Colonic mucosa (tissue), 4 donors: ENCODE results near the gene EXOC2. TPM values are rescaled to one million over a fixed set of nuclear protein-coding genes. Genes with fewer than 3 reads are reported as not detected.

Experiments
- DNase-seq: peaks from one replicate; pipeline ENCODE4 v3.0.0-alpha.2; 2020
- H3K27ac ChIP-seq: fragments of 200-600 bp; one replicate; pipeline ENCODE4 v1.8.0; 2021
- H3K27me3 ChIP-seq: fragments of 200-600 bp; one replicate; pipeline ENCODE4 v1.8.0; 2021
- H3K36me3 ChIP-seq: fragments of 200-600 bp; one replicate; pipeline ENCODE4 v1.8.0; 2021
- H3K4me1 ChIP-seq: fragments of 200-600 bp; one replicate; pipeline ENCODE4 v1.8.0; 2021; ENCODE audit warnings: mild to moderate bottlenecking
- H3K4me3 ChIP-seq: fragments of 200-600 bp; one replicate; pipeline ENCODE4 v1.8.0; 2021
- H3K9ac ChIP-seq, 2 donors: one replicate each; pipeline ENCODE4 v1.7.0; 2013; ENCODE audit warnings: control low read depth in 2 of 2, low read depth in 2 of 2, low read length in 2 of 2
- H3K9me3 ChIP-seq: fragments of 200-600 bp; one replicate; pipeline ENCODE4 v1.8.0; 2021
- CTCF ChIP-seq: fragments of 200-600 bp; IDR thresholded peaks from one replicate; pipeline ENCODE4 v1.8.0; 2022; ENCODE audit warnings: antibody characterized with exemption, mild to moderate bottlenecking
- intact Hi-C: fragments of 100-400 bp; cut with DNase I; formaldehyde crosslinking; loops from one replicate; pipeline ENCODE4 v1.14.1; 2022
- total RNA-seq, 2 donors: library from RNA; stranded (reverse); fragmentation: NEBNext Ultra II Directional in 1 of 2; extraction: Animal tissue kit (Norgen Biotek cat#: 25700) in 1 of 2; gene quantifications; one replicate each; pipeline ENCODE4 v1.2.1, GENCODE V29; 2021
- donor health status: healthy.
- donor health status: DM: no; HTN: no; CAD: no.
- donor health status: DM: no; HTN: no; CAD: no.

EXOC2 gene
- total RNA-seq, 2 donors from 2014 or later, result 18.3 to 19.6 TPM

GRCh38 chr6:499617-500016 lies 193.3 kb downstream of the EXOC2 start:
- no peak for TF ChIP-seq CTCF
- DNase-seq, result no peak
- Histone ChIP-seq H3K27ac (no peak overlapping the region), H3K4me1 (no peaks in the 10 kb centered on the region), H3K27me3 (no peaks in the 10 kb centered on the region), H3K4me3 (no peak overlapping the region), H3K9me3 (no peaks in the 10 kb centered on the region), H3K9ac (no peak overlapping the region), H3K36me3 (no peaks in the 10 kb centered on the region)
- intact Hi-C loops, result no loop called here

GRCh38 chr6:498795-499231 lies 194.1 kb downstream of the EXOC2 start:
- no peak overlapping the region for H3K9ac ChIP-seq
- no peaks in the 10 kb centered on the region for H3K36me3 ChIP-seq
- H3K4me1 ChIP-seq, result no peaks in the 10 kb centered on the region
- no peaks in the 10 kb centered on the region for H3K27me3 ChIP-seq
- H3K27ac ChIP-seq, result no peak overlapping the region
- TF ChIP-seq CTCF, result no peak
- intact Hi-C loops, result no loop called here
- no peaks in the 10 kb centered on the region for H3K9me3 ChIP-seq
- no peak overlapping the region for H3K4me3 ChIP-seq
- no peak for DNase-seq

GRCh38 chr6:497258-497657 lies 195.7 kb downstream of the EXOC2 start:
- no peak overlapping the region for H3K4me3 ChIP-seq
- intact Hi-C loops, result no loop called here
- no peak overlapping the region for H3K9ac ChIP-seq
- no peaks in the 10 kb centered on the region for H3K27me3 ChIP-seq
- DNase-seq, result no peak
- no peaks in the 10 kb centered on the region for H3K9me3 ChIP-seq
- no peaks in the 10 kb centered on the region for H3K4me1 ChIP-seq
- no peak overlapping the region for H3K27ac ChIP-seq
- no peaks in the 10 kb centered on the region for H3K36me3 ChIP-seq
- no peak for TF ChIP-seq CTCF

DNA sequence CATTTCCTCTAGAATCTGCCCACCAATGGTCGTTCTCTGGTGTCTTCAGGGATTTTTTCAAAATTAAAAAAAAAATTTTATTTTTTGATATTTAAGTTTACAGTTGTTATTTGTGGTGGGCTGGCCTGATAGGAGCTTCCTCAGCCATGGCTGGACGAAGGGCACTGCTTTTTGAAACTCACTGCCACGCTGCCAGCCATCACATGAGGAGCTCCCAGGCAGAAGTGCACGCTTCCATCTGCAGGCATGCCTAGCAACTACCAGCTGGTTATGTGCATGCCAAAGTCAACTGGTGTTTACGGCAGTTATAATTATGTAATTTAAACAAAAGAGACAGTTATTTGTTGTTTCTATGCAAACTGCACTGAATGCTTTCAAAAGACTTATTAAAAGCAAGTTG lies 196.3 kb downstream of the EXOC2 start:
- Histone ChIP-seq H3K4me3 (no peak overlapping the region), H3K9me3 (no peaks in the 10 kb centered on the region), H3K4me1 (no peaks in the 10 kb centered on the region), H3K9ac (no peak overlapping the region), H3K36me3 (no peaks in the 10 kb centered on the region), H3K27me3 (no peaks in the 10 kb centered on the region), H3K27ac (no peak overlapping the region)
- intact Hi-C loops, result no loop called here
- DNase-seq, result no peak
- TF ChIP-seq CTCF, result no peak

DNA sequence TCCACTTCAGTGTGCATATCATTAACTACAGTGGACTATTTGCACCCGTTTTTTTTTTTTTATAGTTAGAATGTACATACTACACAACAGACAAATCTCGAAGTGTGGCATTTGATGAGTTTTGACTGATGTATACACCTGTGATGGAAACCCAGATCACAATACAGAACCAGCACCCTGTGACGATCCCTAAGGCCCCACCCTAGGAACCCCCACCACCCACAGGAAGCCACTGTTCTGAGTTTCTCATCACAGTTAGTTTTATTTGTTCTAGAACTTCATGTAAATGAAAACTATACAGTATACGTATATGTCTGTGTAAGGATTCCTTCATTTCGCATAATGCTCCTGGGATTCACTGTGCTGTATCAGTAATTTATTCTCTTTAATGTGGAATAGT lies 198.5 kb downstream of the EXOC2 start:
- H3K36me3 ChIP-seq, result no peaks in the 10 kb centered on the region
- H3K4me3 ChIP-seq, result no peak overlapping the region
- TF ChIP-seq CTCF, result no peak
- H3K27me3 ChIP-seq, result no peaks in the 10 kb centered on the region
- DNase-seq, result no peak
- H3K9ac ChIP-seq, result no peak overlapping the region
- no peaks in the 10 kb centered on the region for H3K9me3 ChIP-seq
- no peak overlapping the region for H3K27ac ChIP-seq
- no peaks in the 10 kb centered on the region for H3K4me1 ChIP-seq
- intact Hi-C loops, result no loop called here

DNA sequence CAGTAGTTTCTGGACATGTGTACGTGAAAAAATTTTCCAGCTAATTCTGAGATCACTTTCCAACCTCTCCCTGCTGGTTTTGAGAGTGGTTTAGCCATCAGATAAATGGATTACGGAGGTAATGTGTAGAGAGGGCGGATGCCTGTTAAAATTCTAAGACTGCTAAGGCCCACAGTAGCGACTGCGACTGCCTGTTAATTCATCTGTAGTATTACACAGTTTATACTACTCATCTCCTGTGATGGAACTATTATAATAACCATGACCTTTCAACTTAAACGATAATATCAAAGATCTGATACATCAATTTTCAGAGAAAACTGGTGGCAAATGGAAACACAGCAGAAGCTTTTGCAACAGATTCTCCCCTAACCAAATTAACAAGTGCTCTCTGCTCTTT lies 199.1 kb downstream of the EXOC2 start:
- intact Hi-C loops, result no loop called here
- no peak for TF ChIP-seq CTCF
- no peak for DNase-seq
- Histone ChIP-seq H3K4me1 (no peaks in the 10 kb centered on the region), H3K9me3 (no peaks in the 10 kb centered on the region), H3K4me3 (no peak overlapping the region), H3K9ac (no peak overlapping the region), H3K27me3 (no peaks in the 10 kb centered on the region), H3K36me3 (no peaks in the 10 kb centered on the region), H3K27ac (no peak overlapping the region)
